WTC11 (cell line): ENCODE data around the gene KIF4B.

Experiments
- ATF1 ChIP-seq: sonication (generic); formaldehyde crosslinking; IDR thresholded peaks from 2 replicates; pipeline ENCODE4 v1.8.1; 2023; ENCODE audit warnings: mild to moderate bottlenecking, moderate library complexity, missing genetic modification reagents
- CBFB ChIP-seq: sonication (generic); formaldehyde crosslinking; IDR thresholded peaks from 2 replicates; pipeline ENCODE4 v1.8.1; 2022; ENCODE audit warnings: mild to moderate bottlenecking, low read depth, missing genetic modification reagents
- FOXP1 ChIP-seq: sonication (generic); formaldehyde crosslinking; IDR thresholded peaks from 2 replicates; pipeline ENCODE4 v1.8.0; 2022; ENCODE audit warnings: missing genetic modification reagents, mild to moderate bottlenecking, moderate library complexity, borderline replicate concordance
- JAZF1 ChIP-seq: fragments of 250-450 bp; sonication (Bioruptor Pico); IDR thresholded peaks from 2 replicates; pipeline ENCODE4 v1.9.0; 2021; ENCODE audit warnings: moderate library complexity, mild to moderate bottlenecking, inconsistent platforms
- ZNF416 ChIP-seq: fragments of 250-450 bp; sonication (Bioruptor Pico); IDR thresholded peaks from 2 replicates; pipeline ENCODE4 v1.9.0; 2021; ENCODE audit warnings: mild to moderate bottlenecking, inconsistent platforms
- TF ChIP-seq, protein P1 (sequence below): fragments of 200-600 bp; IDR thresholded peaks from 2 replicates; pipeline ENCODE4 v1.8.0; 2022; ENCODE audit warnings: antibody characterized with exemption
- TF ChIP-seq, protein P2 (sequence below): sonication (generic); formaldehyde crosslinking; IDR thresholded peaks from 2 replicates; pipeline ENCODE4 v1.8.1; 2022; ENCODE audit warnings: missing genetic modification reagents, borderline replicate concordance
- TF ChIP-seq, protein P3 (sequence below): sonication (generic); formaldehyde crosslinking; IDR thresholded peaks from 2 replicates; pipeline ENCODE4 v1.8.0; 2023; ENCODE audit warnings: missing genetic modification reagents, mild to moderate bottlenecking, borderline replicate concordance

DNA sequence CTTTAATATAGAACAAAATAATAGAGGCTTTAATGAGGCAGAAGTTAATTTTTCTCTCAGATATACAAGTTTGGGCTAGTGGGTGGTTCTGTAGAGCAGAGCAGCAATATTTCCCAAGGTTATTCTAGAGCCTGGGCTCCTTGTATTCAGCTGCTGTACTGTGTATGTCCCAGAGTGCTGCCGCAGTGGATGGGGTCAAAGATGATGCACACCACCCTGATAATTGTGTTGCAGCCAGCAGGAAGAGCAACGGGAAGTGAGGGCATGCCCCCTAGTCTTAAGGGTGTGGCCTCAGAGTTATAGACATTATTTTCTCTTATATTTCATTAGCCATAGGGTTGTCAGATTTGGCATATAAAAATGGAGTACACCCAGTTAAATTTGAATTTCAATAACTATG lies 23.9 kb upstream of the KIF4B start:
- TF ChIP-seq ATF1, result no peak
- TF ChIP-seq, protein P1, sequence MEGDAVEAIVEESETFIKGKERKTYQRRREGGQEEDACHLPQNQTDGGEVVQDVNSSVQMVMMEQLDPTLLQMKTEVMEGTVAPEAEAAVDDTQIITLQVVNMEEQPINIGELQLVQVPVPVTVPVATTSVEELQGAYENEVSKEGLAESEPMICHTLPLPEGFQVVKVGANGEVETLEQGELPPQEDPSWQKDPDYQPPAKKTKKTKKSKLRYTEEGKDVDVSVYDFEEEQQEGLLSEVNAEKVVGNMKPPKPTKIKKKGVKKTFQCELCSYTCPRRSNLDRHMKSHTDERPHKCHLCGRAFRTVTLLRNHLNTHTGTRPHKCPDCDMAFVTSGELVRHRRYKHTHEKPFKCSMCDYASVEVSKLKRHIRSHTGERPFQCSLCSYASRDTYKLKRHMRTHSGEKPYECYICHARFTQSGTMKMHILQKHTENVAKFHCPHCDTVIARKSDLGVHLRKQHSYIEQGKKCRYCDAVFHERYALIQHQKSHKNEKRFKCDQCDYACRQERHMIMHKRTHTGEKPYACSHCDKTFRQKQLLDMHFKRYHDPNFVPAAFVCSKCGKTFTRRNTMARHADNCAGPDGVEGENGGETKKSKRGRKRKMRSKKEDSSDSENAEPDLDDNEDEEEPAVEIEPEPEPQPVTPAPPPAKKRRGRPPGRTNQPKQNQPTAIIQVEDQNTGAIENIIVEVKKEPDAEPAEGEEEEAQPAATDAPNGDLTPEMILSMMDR, result no peak
- no peak for TF ChIP-seq JAZF1
- TF ChIP-seq, protein P2, sequence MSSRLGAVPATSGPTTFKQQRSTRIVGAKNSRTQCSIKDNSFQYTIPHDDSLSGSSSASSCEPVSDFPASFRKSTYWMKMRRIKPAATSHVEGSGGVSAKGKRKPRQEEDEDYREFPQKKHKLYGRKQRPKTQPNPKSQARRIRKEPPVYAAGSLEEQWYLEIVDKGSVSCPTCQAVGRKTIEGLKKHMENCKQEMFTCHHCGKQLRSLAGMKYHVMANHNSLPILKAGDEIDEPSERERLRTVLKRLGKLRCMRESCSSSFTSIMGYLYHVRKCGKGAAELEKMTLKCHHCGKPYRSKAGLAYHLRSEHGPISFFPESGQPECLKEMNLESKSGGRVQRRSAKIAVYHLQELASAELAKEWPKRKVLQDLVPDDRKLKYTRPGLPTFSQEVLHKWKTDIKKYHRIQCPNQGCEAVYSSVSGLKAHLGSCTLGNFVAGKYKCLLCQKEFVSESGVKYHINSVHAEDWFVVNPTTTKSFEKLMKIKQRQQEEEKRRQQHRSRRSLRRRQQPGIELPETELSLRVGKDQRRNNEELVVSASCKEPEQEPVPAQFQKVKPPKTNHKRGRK (CRISPR knock-in tag), result no peak
- TF ChIP-seq, protein P3, sequence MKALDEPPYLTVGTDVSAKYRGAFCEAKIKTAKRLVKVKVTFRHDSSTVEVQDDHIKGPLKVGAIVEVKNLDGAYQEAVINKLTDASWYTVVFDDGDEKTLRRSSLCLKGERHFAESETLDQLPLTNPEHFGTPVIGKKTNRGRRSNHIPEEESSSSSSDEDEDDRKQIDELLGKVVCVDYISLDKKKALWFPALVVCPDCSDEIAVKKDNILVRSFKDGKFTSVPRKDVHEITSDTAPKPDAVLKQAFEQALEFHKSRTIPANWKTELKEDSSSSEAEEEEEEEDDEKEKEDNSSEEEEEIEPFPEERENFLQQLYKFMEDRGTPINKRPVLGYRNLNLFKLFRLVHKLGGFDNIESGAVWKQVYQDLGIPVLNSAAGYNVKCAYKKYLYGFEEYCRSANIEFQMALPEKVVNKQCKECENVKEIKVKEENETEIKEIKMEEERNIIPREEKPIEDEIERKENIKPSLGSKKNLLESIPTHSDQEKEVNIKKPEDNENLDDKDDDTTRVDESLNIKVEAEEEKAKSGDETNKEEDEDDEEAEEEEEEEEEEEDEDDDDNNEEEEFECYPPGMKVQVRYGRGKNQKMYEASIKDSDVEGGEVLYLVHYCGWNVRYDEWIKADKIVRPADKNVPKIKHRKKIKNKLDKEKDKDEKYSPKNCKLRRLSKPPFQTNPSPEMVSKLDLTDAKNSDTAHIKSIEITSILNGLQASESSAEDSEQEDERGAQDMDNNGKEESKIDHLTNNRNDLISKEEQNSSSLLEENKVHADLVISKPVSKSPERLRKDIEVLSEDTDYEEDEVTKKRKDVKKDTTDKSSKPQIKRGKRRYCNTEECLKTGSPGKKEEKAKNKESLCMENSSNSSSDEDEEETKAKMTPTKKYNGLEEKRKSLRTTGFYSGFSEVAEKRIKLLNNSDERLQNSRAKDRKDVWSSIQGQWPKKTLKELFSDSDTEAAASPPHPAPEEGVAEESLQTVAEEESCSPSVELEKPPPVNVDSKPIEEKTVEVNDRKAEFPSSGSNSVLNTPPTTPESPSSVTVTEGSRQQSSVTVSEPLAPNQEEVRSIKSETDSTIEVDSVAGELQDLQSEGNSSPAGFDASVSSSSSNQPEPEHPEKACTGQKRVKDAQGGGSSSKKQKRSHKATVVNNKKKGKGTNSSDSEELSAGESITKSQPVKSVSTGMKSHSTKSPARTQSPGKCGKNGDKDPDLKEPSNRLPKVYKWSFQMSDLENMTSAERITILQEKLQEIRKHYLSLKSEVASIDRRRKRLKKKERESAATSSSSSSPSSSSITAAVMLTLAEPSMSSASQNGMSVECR (CRISPR knock-in tag), result no peak
- no peak for TF ChIP-seq CBFB (CRISPR knock-in tag)
- no peak for TF ChIP-seq ZNF416 (CRISPR knock-in tag)
- no peak for TF ChIP-seq FOXP1
